ENCODE data around the gene ZFAND3.

Gene ZFAND3

GRCh38 chr6:37897818-37898515 is 78.4 kb downstream of the ZFAND3 start:
- DNase-seq = no peak

GRCh38 chr6:37903351-37904340 is 84.1 kb downstream of the ZFAND3 start:
- DNase-seq = peak; percentile 10

- DNase-seq = no peak
Measured at GRCh38 chr6:37904590-37904989, 85.1 kb downstream of the ZFAND3 start.

- DNase-seq = no peak
Measured at GRCh38 chr6:37906121-37906520, 86.6 kb downstream of the ZFAND3 start.

GRCh38 chr6:37910998-37911397 is 91.5 kb downstream of the ZFAND3 start:
- no peak for DNase-seq

- DNase-seq = no peak
Measured at GRCh38 chr6:37913210-37913609, 93.7 kb downstream of the ZFAND3 start.

- no peak for DNase-seq
Measured at GRCh38 chr6:37915463-37915862, 95.9 kb downstream of the ZFAND3 start.

GRCh38 chr6:37916149-37916548 is 96.6 kb downstream of the ZFAND3 start:
- no peak for DNase-seq

- DNase-seq = no peak
Measured at GRCh38 chr6:37916675-37917074, 97.1 kb downstream of the ZFAND3 start.

- DNase-seq = no peak
Measured at GRCh38 chr6:37917566-37917965, 98.0 kb downstream of the ZFAND3 start.

GRCh38 chr6:37919417-37920157 is 100.1 kb downstream of the ZFAND3 start:
- DNase-seq = no peak

GRCh38 chr6:37920667-37921066 is 101.1 kb downstream of the ZFAND3 start:
- DNase-seq = no peak

- DNase-seq = no peak
Measured at GRCh38 chr6:37922563-37922962, 103.0 kb downstream of the ZFAND3 start.

GRCh38 chr6:37923514-37923913 is 104.0 kb downstream of the ZFAND3 start:
- DNase-seq = no peak

- no peak for DNase-seq
Measured at GRCh38 chr6:37926661-37927060, 107.1 kb downstream of the ZFAND3 start.

GRCh38 chr6:37928217-37928616 is 108.7 kb downstream of the ZFAND3 start:
- no peak for DNase-seq

GRCh38 chr6:37930288-37930971 is 110.9 kb downstream of the ZFAND3 start:
- no peak for DNase-seq

- no peak for DNase-seq
Measured at GRCh38 chr6:37931066-37931465, 111.5 kb downstream of the ZFAND3 start.

GRCh38 chr6:37934276-37934675 is 114.7 kb downstream of the ZFAND3 start:
- DNase-seq = no peak

GRCh38 chr6:37936150-37936549 is 116.6 kb downstream of the ZFAND3 start:
- DNase-seq = no peak

GRCh38 chr6:37936906-37937305 is 117.4 kb downstream of the ZFAND3 start:
- DNase-seq = no peak

GRCh38 chr6:37938909-37939308 is 119.4 kb downstream of the ZFAND3 start:
- no peak for DNase-seq
